HepG2 (cell line): ENCODE results near the gene PARD3. TPM values are rescaled to one million over a fixed set of nuclear protein-coding genes. Genes with fewer than 3 reads are reported as not detected.

Experiments used
- ATAC-seq: fragments of 200-7000 bp; cut with Tn5 transposase; 3 replicates; pipeline ENCODE4 v1.9.1; 2020; ENCODE audit warnings: mild to moderate bottlenecking, moderate library complexity
- BruUV-seq: library from RNA; stranded (reverse); fragments of 400-500 nt; replicated peaks from 2 replicates; lab custom pipeline; 2021; lab: Mats Ljungman, UMichigan
- CTCF ChIA-PET: fragments of 300-600 bp; formaldehyde crosslinking; extraction: SDS; loops from one replicate; lab custom pipeline; 2021; ENCODE audit warnings: low total read pairs, inconsistent platforms, low intra/inter-chr PET ratio; lab: Yijun Ruan, JAX
- POLR2A ChIA-PET: fragments of 350-600 bp; sonication (Branson Sonifier 250); formaldehyde crosslinking; loops from one replicate; lab custom pipeline; 2020; ENCODE audit warnings: antibody characterized with exemption, inconsistent platforms; lab: Yijun Ruan, JAX
- DNase-seq: peaks from one replicate; pipeline ENCODE4 v3.0.0-alpha.2; 2015; ENCODE audit warnings: low spot score
- FAIRE-seq: peaks from 3 replicates; lab custom pipeline; 2011; peaks lifted over from hg19 to GRCh38; lab: Jason Lieb, UNC
- H2AFZ ChIP-seq: one replicate; pipeline ENCODE4 v1.6.1; 2011; ENCODE audit warnings: low read length, inconsistent platforms
- H3K27ac ChIP-seq: fragments of 300-600 bp; 3 replicates; pipeline ENCODE4 v1.8.0; 2011; ENCODE audit warnings: mixed run types, mild to moderate bottlenecking, mixed read lengths, low read length, inconsistent platforms; ENCODE audit not compliant: insufficient read depth; ENCODE audit errors: extremely low read length
- H3K27me3 ChIP-seq, 2 experiments: fragments of 200-600 bp in 1 of 2; 2 replicates in 1 of 2; 3 replicates in 1 of 2; pipeline versions ENCODE4 v1.6.0 to v1.8.0; 2011; ENCODE audit warnings: low read length in 2 of 2, mild to moderate bottlenecking in 2 of 2, moderate library complexity in 2 of 2, inconsistent platforms in 1 of 2; ENCODE audit not compliant: insufficient read depth in 2 of 2, control insufficient read depth in 1 of 2
- H3K36me3 ChIP-seq, 2 experiments: fragments of 200-600 bp in 1 of 2; replicated peaks in 1 of 2; 2 replicates in 1 of 2; 3 replicates in 1 of 2; pipeline versions ENCODE4 v1.5.1 to v1.8.0; 2011; ENCODE audit warnings: low read length in 2 of 2, inconsistent platforms in 1 of 2; ENCODE audit not compliant: insufficient read depth in 2 of 2, control insufficient read depth in 1 of 2
- H3K4me1 ChIP-seq: 2 replicates; pipeline ENCODE4 v1.5.1; 2012; ENCODE audit warnings: low read length, inconsistent platforms; ENCODE audit not compliant: insufficient read depth
- H3K4me2 ChIP-seq: 2 replicates; pipeline ENCODE4 v1.6.0; 2011; ENCODE audit warnings: low read depth, low read length, inconsistent platforms
- H3K4me3 ChIP-seq, 3 experiments: fragments of 200-600 bp in 1 of 3; sonication (generic), shearing (Covaris generic) in 1 of 3; replicated peaks in 1 of 3; 2 replicates each; pipeline ENCODE4 v1.5.1; 2011 to 2016; ENCODE audit warnings: low read length in 3 of 3, inconsistent platforms in 2 of 3, low read depth in 2 of 3, mild to moderate bottlenecking in 2 of 3, control low read depth in 1 of 3, mixed read lengths in 1 of 3; ENCODE audit not compliant: insufficient read depth in 1 of 3
- H3K79me2 ChIP-seq: one replicate; pipeline ENCODE4 v1.6.1; 2011; ENCODE audit warnings: low read length, inconsistent platforms; ENCODE audit not compliant: insufficient read depth
- H3K9ac ChIP-seq: 2 replicates; pipeline ENCODE4 v1.6.0; 2011; ENCODE audit warnings: mild to moderate bottlenecking, low read depth, low read length, inconsistent platforms; ENCODE audit not compliant: insufficient read depth
- H3K9me3 ChIP-seq: 2 replicates; pipeline ENCODE4 v1.5.1; 2012; ENCODE audit warnings: mild to moderate bottlenecking, low read length
- H4K20me1 ChIP-seq: 2 replicates; pipeline ENCODE4 v1.6.0; 2011; ENCODE audit warnings: inconsistent platforms, mild to moderate bottlenecking, low read length, moderate library complexity; ENCODE audit not compliant: insufficient read depth
- HDAC1 ChIP-seq: sonication (generic); formaldehyde crosslinking; IDR thresholded peaks from 2 replicates; pipeline ENCODE4 v1.5.1; 2020; ENCODE audit warnings: mild to moderate bottlenecking, missing genetic modification reagents
- THAP11 ChIP-seq: IDR thresholded peaks from 2 replicates; pipeline ENCODE4 v1.6.1; 2016; ENCODE audit warnings: missing biosample characterization, missing genetic modification reagents
- ZNF263 ChIP-seq: sonication (generic); formaldehyde crosslinking; IDR thresholded peaks from 2 replicates; pipeline ENCODE4 v1.4.0; 2020; ENCODE audit warnings: missing genetic modification reagents
- WGBS: methylation state at CpG from one replicate; pipeline ENCODE4 v1.1.6; 2017; ENCODE audit warnings: low lambda C conversion rate; 5-methylcytosine and 5-hydroxymethylcytosine counted together
- in situ Hi-C: cut with HindIII; loops from 2 replicates; pipeline ENCODE4 v1.10.0; 2017; ENCODE audit warnings: low pct_unique_long_range_greater_than_20kb; ENCODE audit not compliant: extremely low pct_ligation_motif_present
- intact Hi-C: fragments of 100-400 bp; cut with micrococcal nuclease; formaldehyde crosslinking; loops from one replicate; pipeline ENCODE4 v1.10.0; 2022; ENCODE audit not compliant: unreplicated experiment
- polyA plus RNA-seq, 8 experiments: library from polyadenylated mRNA; depleted of rRNA in 3 of 8; stranded (reverse) in 7 of 8; unstranded in 1 of 8; fragments of >200 nt; fragmentation: Illumina TruSeq in 4 of 8; extraction: Trizol in 4 of 8; gene quantifications; 2 replicates each; pipeline versions ENCODE4 v1.2.1 to v1.2.3, GENCODE V29; 2011 to 2016; ENCODE audit warnings: low read depth in 4 of 8, missing spikeins in 1 of 8, mixed read lengths in 1 of 8; ENCODE audit not compliant: insufficient read depth in 1 of 8
- total RNA-seq, 5 experiments: library from RNA; depleted of rRNA; stranded (reverse); fragments of >200 nt; fragmentation: Illumina TruSeq; extraction: Trizol; gene quantifications; 2 replicates each; pipeline ENCODE4 v1.2.3, GENCODE V29; 2016; ENCODE audit warnings: low read depth in 1 of 5
- TF ChIP-seq, protein P1 (sequence below): sonication (generic); formaldehyde crosslinking; IDR thresholded peaks from 2 replicates; pipeline ENCODE4 v1.5.1; 2020; ENCODE audit warnings: mild to moderate bottlenecking, missing genetic modification reagents, borderline replicate concordance
- TF ChIP-seq, protein P2 (sequence below): sonication (generic); formaldehyde crosslinking; IDR thresholded peaks from 2 replicates; pipeline ENCODE4 v1.4.0; 2020; ENCODE audit warnings: missing genetic modification reagents, mild to moderate bottlenecking, borderline replicate concordance

Gene PARD3
- total and polyA plus RNA-seq, 2 of the 13 experiments (the other 11 are each of a cell fraction or from before 2014, with no cell fraction given): 40.9 to 60.0 TPM

GRCh38 chr10:34786464-34786863 is 28.6 kb downstream of the PARD3 start:
- H3K4me2 ChIP-seq: no peak overlapping the region
- ATAC-seq: no peak
- H3K36me3 ChIP-seq: no peaks in the 10 kb centered on the region; a peak in 1 of 5 replicates
- H4K20me1 ChIP-seq: peaks cover 46% of the 10 kb centered on the region
- DNase-seq: no peak
- intact Hi-C loops (no loop called here), in situ Hi-C loops (no loop called here)
- H3K9me3 ChIP-seq: no peaks in the 10 kb centered on the region
- CTCF ChIA-PET: no interaction called here
- H2AFZ ChIP-seq: no peak overlapping the region
- no peak for FAIRE-seq
- POLR2A ChIA-PET: no interaction called here
- WGBS: 90% methylated on average over 1 of the region's 1 CpG
- TF ChIP-seq, protein P1, sequence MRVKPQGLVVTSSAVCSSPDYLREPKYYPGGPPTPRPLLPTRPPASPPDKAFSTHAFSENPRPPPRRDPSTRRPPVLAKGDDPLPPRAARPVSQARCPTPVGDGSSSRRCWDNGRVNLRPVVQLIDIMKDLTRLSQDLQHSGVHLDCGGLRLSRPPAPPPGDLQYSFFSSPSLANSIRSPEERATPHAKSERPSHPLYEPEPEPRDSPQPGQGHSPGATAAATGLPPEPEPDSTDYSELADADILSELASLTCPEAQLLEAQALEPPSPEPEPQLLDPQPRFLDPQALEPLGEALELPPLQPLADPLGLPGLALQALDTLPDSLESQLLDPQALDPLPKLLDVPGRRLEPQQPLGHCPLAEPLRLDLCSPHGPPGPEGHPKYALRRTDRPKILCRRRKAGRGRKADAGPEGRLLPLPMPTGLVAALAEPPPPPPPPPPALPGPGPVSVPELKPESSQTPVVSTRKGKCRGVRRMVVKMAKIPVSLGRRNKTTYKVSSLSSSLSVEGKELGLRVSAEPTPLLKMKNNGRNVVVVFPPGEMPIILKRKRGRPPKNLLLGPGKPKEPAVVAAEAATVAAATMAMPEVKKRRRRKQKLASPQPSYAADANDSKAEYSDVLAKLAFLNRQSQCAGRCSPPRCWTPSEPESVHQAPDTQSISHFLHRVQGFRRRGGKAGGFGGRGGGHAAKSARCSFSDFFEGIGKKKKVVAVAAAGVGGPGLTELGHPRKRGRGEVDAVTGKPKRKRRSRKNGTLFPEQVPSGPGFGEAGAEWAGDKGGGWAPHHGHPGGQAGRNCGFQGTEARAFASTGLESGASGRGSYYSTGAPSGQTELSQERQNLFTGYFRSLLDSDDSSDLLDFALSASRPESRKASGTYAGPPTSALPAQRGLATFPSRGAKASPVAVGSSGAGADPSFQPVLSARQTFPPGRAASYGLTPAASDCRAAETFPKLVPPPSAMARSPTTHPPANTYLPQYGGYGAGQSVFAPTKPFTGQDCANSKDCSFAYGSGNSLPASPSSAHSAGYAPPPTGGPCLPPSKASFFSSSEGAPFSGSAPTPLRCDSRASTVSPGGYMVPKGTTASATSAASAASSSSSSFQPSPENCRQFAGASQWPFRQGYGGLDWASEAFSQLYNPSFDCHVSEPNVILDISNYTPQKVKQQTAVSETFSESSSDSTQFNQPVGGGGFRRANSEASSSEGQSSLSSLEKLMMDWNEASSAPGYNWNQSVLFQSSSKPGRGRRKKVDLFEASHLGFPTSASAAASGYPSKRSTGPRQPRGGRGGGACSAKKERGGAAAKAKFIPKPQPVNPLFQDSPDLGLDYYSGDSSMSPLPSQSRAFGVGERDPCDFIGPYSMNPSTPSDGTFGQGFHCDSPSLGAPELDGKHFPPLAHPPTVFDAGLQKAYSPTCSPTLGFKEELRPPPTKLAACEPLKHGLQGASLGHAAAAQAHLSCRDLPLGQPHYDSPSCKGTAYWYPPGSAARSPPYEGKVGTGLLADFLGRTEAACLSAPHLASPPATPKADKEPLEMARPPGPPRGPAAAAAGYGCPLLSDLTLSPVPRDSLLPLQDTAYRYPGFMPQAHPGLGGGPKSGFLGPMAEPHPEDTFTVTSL: no peak
- TF ChIP-seq THAP11 (no peak), ZNF263 (CRISPR knock-in tag) (no peak), HDAC1 (no peak)
- TF ChIP-seq, protein P2, sequence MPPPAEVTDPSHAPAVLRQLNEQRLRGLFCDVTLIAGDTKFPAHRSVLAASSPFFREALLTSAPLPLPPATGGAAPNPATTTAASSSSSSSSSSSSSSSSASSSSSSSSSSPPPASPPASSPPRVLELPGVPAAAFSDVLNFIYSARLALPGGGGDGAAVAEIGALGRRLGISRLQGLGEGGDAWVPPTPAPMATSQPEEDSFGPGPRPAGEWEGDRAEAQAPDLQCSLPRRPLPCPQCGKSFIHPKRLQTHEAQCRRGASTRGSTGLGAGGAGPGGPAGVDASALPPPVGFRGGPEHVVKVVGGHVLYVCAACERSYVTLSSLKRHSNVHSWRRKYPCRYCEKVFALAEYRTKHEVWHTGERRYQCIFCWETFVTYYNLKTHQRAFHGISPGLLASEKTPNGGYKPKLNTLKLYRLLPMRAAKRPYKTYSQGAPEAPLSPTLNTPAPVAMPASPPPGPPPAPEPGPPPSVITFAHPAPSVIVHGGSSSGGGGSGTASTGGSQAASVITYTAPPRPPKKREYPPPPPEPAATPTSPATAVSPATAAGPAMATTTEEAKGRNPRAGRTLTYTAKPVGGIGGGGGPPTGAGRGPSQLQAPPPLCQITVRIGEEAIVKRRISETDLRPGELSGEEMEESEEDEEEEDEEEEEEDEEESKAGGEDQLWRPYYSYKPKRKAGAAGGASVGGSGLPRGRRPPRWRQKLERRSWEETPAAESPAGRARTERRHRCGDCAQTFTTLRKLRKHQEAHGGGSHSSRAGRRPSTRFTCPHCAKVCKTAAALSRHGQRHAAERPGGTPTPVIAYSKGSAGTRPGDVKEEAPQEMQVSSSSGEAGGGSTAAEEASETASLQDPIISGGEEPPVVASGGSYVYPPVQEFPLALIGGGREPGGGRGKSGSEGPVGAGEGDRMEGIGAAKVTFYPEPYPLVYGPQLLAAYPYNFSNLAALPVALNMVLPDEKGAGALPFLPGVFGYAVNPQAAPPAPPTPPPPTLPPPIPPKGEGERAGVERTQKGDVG (CRISPR knock-in tag): no peak
- no peak overlapping the region for H3K27ac ChIP-seq
- BruUV-seq: no TSS peak
- H3K79me2 ChIP-seq: peaks cover 87% of the 10 kb centered on the region
- H3K4me1 ChIP-seq: peaks cover 44% of the 10 kb centered on the region
- no peaks in the 10 kb centered on the region; a peak in 1 of 5 replicates for H3K27me3 ChIP-seq
- no peak overlapping the region for H3K9ac ChIP-seq
- H3K4me3 ChIP-seq: no peak overlapping the region
